ENCODE measurements around the gene IDH3B.

Gene IDH3B

GRCh38 chr20:2655331-2656116, 8.5 kb downstream of the IDH3B start:
- Histone ChIP-seq H3K9me3 (ENCODE audit: insufficient read depth, low read length) (no peaks in the 10 kb centered on the region), H3K4me3 (ENCODE audit: insufficient read length, low read depth) (peak overlapping the region; percentile 21), H3K27me3 (ENCODE audit: insufficient read depth, insufficient read length) (no peaks in the 10 kb centered on the region), H3K9ac (ENCODE audit: insufficient read length, low read depth) (peak overlapping the region; percentile 0), H3K4me1 (ENCODE audit: insufficient read depth, insufficient read length) (peaks cover 4% of the 10 kb centered on the region), H3K36me3 (ENCODE audit: insufficient read depth, insufficient read length, low read length) (peaks cover 77% of the 10 kb centered on the region)
- TF ChIP-seq SUZ12 (IDR thresholded peaks at IDR 0.05; ENCODE audit: extremely low read depth, insufficient read depth, insufficient read length): no peak
- no peak for TF ChIP-seq ZNF274 (IDR thresholded peaks at IDR 0.05; ENCODE audit: low read depth, low read length)
- TF ChIP-seq YY1 (IDR thresholded peaks at IDR 0.05; ENCODE audit: insufficient read depth, insufficient read length): no peak
- DNase-seq (ENCODE audit: low read depth, low spot score): no peak

- no peak for DNase-seq (ENCODE audit: low read depth, low spot score)
- Histone ChIP-seq H3K4me1 (ENCODE audit: insufficient read depth, insufficient read length) (peaks cover 4% of the 10 kb centered on the region), H3K9me3 (ENCODE audit: insufficient read depth, low read length) (no peaks in the 10 kb centered on the region), H3K27me3 (ENCODE audit: insufficient read depth, insufficient read length) (no peaks in the 10 kb centered on the region), H3K4me3 (ENCODE audit: insufficient read length, low read depth) (peak overlapping the region; percentile 98), H3K36me3 (ENCODE audit: insufficient read depth, insufficient read length, low read length) (peaks cover 72% of the 10 kb centered on the region), H3K9ac (ENCODE audit: insufficient read length, low read depth) (peak overlapping the region; percentile 93)
- TF ChIP-seq YY1 (IDR thresholded peaks at IDR 0.05; ENCODE audit: insufficient read depth, insufficient read length) (no peak), ZNF274 (IDR thresholded peaks at IDR 0.05; ENCODE audit: low read depth, low read length) (no peak), SUZ12 (IDR thresholded peaks at IDR 0.05; ENCODE audit: extremely low read depth, insufficient read depth, insufficient read length) (no peak)
Measured at GRCh38 chr20:2654831-2655230, 9.2 kb downstream of the IDH3B start.

- Histone ChIP-seq H3K4me3 (ENCODE audit: insufficient read length, low read depth) (peak overlapping the region; percentile 98), H3K27me3 (ENCODE audit: insufficient read depth, insufficient read length) (no peaks in the 10 kb centered on the region), H3K36me3 (ENCODE audit: insufficient read depth, insufficient read length, low read length) (peaks cover 69% of the 10 kb centered on the region), H3K9ac (ENCODE audit: insufficient read length, low read depth) (peak overlapping the region; percentile 93), H3K9me3 (ENCODE audit: insufficient read depth, low read length) (no peaks in the 10 kb centered on the region), H3K4me1 (ENCODE audit: insufficient read depth, insufficient read length) (peaks cover 4% of the 10 kb centered on the region)
- DNase-seq (ENCODE audit: low read depth, low spot score): no peak
- TF ChIP-seq SUZ12 (IDR thresholded peaks at IDR 0.05; ENCODE audit: extremely low read depth, insufficient read depth, insufficient read length): no peak
- TF ChIP-seq YY1 (IDR thresholded peaks at IDR 0.05; ENCODE audit: insufficient read depth, insufficient read length): no peak
- TF ChIP-seq ZNF274 (IDR thresholded peaks at IDR 0.05; ENCODE audit: low read depth, low read length): no peak
Measured at GRCh38 chr20:2654384-2654822, 9.6 kb downstream of the IDH3B start.

GRCh38 chr20:2653556-2654383, 10.2 kb downstream of the IDH3B start:
- peaks cover 63% of the 10 kb centered on the region for H3K36me3 ChIP-seq (ENCODE audit: insufficient read depth, insufficient read length, low read length)
- DNase-seq (ENCODE audit: low read depth, low spot score): no peak

GRCh38 chr20:2652724-2653555, 11.1 kb downstream of the IDH3B start:
- H3K27me3 ChIP-seq (ENCODE audit: insufficient read depth, insufficient read length): no peaks in the 10 kb centered on the region
- TF ChIP-seq YY1 (IDR thresholded peaks at IDR 0.05; ENCODE audit: insufficient read depth, insufficient read length) (no peak), SUZ12 (IDR thresholded peaks at IDR 0.05; ENCODE audit: extremely low read depth, insufficient read depth, insufficient read length) (no peak), ZNF274 (IDR thresholded peaks at IDR 0.05; ENCODE audit: low read depth, low read length) (no peak)
- H3K4me1 ChIP-seq (ENCODE audit: insufficient read depth, insufficient read length): peaks cover 4% of the 10 kb centered on the region
- no peak for DNase-seq (ENCODE audit: low read depth, low spot score)
- peaks cover 55% of the 10 kb centered on the region for H3K36me3 ChIP-seq (ENCODE audit: insufficient read depth, insufficient read length, low read length)
- no peaks in the 10 kb centered on the region; the same call in 1 of the 2 replicates for H3K9me3 ChIP-seq (ENCODE audit: insufficient read depth, low read length)
- peak overlapping the region; percentile 98 for H3K4me3 ChIP-seq (ENCODE audit: insufficient read length, low read depth)
- H3K9ac ChIP-seq (ENCODE audit: insufficient read length, low read depth): peak overlapping the region; percentile 93

More at GRCh38 chr20:2653556-2654383, 10.2 kb downstream of the IDH3B start:
- no peaks in the 10 kb centered on the region for H3K27me3 ChIP-seq (ENCODE audit: insufficient read depth, insufficient read length)
- peaks cover 4% of the 10 kb centered on the region for H3K4me1 ChIP-seq (ENCODE audit: insufficient read depth, insufficient read length)
- H3K9me3 ChIP-seq (ENCODE audit: insufficient read depth, low read length): no peaks in the 10 kb centered on the region; the same call in 1 of the 2 replicates
- peak overlapping the region; percentile 93 for H3K9ac ChIP-seq (ENCODE audit: insufficient read length, low read depth)
- TF ChIP-seq YY1 (IDR thresholded peaks at IDR 0.05; ENCODE audit: insufficient read depth, insufficient read length): no peak
- TF ChIP-seq SUZ12 (IDR thresholded peaks at IDR 0.05; ENCODE audit: extremely low read depth, insufficient read depth, insufficient read length): no peak
- TF ChIP-seq ZNF274 (IDR thresholded peaks at IDR 0.05; ENCODE audit: low read depth, low read length): no peak
- peak overlapping the region; percentile 98 for H3K4me3 ChIP-seq (ENCODE audit: insufficient read length, low read depth)

GRCh38 chr20:2651772-2652723, 12.0 kb downstream of the IDH3B start, which contains the start of gene NOP56:
Gene NOP56, plus strand, starts transcription at chr20:2652632. Its CDS starts 29 bp downstream, at chr20:2652661.
- Histone ChIP-seq H3K27me3 (ENCODE audit: insufficient read depth, insufficient read length) (no peaks in the 10 kb centered on the region), H3K4me1 (ENCODE audit: insufficient read depth, insufficient read length) (peaks cover 4% of the 10 kb centered on the region), H3K4me3 (ENCODE audit: insufficient read length, low read depth) (peak within 1 kb of the TSS; percentile 98), H3K9ac (ENCODE audit: insufficient read length, low read depth) (peak within 1 kb of the TSS; percentile 95), H3K36me3 (ENCODE audit: insufficient read depth, insufficient read length, low read length) (peaks cover 46% of the 10 kb centered on the region), H3K9me3 (ENCODE audit: insufficient read depth, low read length) (no peaks in the 10 kb centered on the region; the same call in 1 of the 2 replicates)
- TF ChIP-seq ZNF274 (IDR thresholded peaks at IDR 0.05; ENCODE audit: low read depth, low read length) (no peak), YY1 (IDR thresholded peaks at IDR 0.05; ENCODE audit: insufficient read depth, insufficient read length) (no peak), SUZ12 (IDR thresholded peaks at IDR 0.05; ENCODE audit: extremely low read depth, insufficient read depth, insufficient read length) (no peak)
- peak; percentile 86 for DNase-seq (ENCODE audit: low read depth, low spot score)
